ENCODE results near the gene ACER2.

Gene ACER2

GRCh38 chr9:19490269-19490668 is 81.5 kb downstream of the ACER2 start:
- TF ChIP-seq CTCF (IDR thresholded peaks at IDR 0.05; ENCODE audit: low read depth, low read length) = no peak
- H3K4me3 ChIP-seq (replicated peaks in 1 of 2; ENCODE audit: low read depth in 2 of 2, low read length in 2 of 2) = no peak overlapping the region

GRCh38 chr9:19490828-19491227 is 82.0 kb downstream of the ACER2 start:
- TF ChIP-seq CTCF (IDR thresholded peaks at IDR 0.05; ENCODE audit: low read depth, low read length) = no peak
- no peak overlapping the region for H3K4me3 ChIP-seq (replicated peaks in 1 of 2; ENCODE audit: low read depth in 2 of 2, low read length in 2 of 2)
- DNase-seq (ENCODE audit: low read depth in 2 of 2) = no peak

More at GRCh38 chr9:19490269-19490668, 81.5 kb downstream of the ACER2 start:
- DNase-seq (ENCODE audit: low read depth in 2 of 2) = no peak

- no peak for DNase-seq (ENCODE audit: low read depth in 2 of 2)
- H3K4me3 ChIP-seq (replicated peaks in 1 of 2; ENCODE audit: low read depth in 2 of 2, low read length in 2 of 2) = no peak overlapping the region
- no peak for TF ChIP-seq CTCF (IDR thresholded peaks at IDR 0.05; ENCODE audit: low read depth, low read length)
Measured at GRCh38 chr9:19492775-19493173, 84.0 kb downstream of the ACER2 start.

- peak overlapping the region; percentile 31 to 51 for H3K4me3 ChIP-seq (replicated peaks in 1 of 2; ENCODE audit: low read depth in 2 of 2, low read length in 2 of 2)
- TF ChIP-seq CTCF (IDR thresholded peaks at IDR 0.05; ENCODE audit: low read depth, low read length) = peak; percentile 77
Measured at GRCh38 chr9:19493174-19493811, 84.5 kb downstream of the ACER2 start.

GRCh38 chr9:19493876-19494275 is 85.1 kb downstream of the ACER2 start:
- no peak for DNase-seq (ENCODE audit: low read depth in 2 of 2)
- no peak for TF ChIP-seq CTCF (IDR thresholded peaks at IDR 0.05; ENCODE audit: low read depth, low read length)
- peak overlapping the region in 1 of 2 donors; percentile 51 for H3K4me3 ChIP-seq (replicated peaks in 1 of 2; ENCODE audit: low read depth in 2 of 2, low read length in 2 of 2)

More at GRCh38 chr9:19493174-19493811, 84.5 kb downstream of the ACER2 start:
- DNase-seq (ENCODE audit: low read depth in 2 of 2) = peak; percentile 89 to 93

GRCh38 chr9:19495186-19496028 is 86.6 kb downstream of the ACER2 start:
- TF ChIP-seq CTCF (IDR thresholded peaks at IDR 0.05; ENCODE audit: low read depth, low read length) = no peak
- DNase-seq (ENCODE audit: low read depth in 2 of 2) = no peak

More at GRCh38 chr9:19495186-19496028, 86.6 kb downstream of the ACER2 start:
- H3K4me3 ChIP-seq (replicated peaks in 1 of 2; ENCODE audit: low read depth in 2 of 2, low read length in 2 of 2) = no peak overlapping the region

Data from cardiac fibroblast (primary cell).